K562 (cell line): Measurements from ENCODE around the gene ALDH9A1. TPM values are rescaled to one million over a fixed set of nuclear protein-coding genes. Genes with fewer than 3 reads are reported as not detected.

ENCODE experiments used
- ARID3B ChIP-seq: fragments of 250-450 bp; sonication (Bioruptor Pico); IDR thresholded peaks from 2 replicates; pipeline ENCODE4 v1.4.0; 2020; ENCODE audit warnings: borderline replicate concordance
- EHMT2 ChIP-seq: fragments of 450-650 bp; IDR thresholded peaks from 2 replicates; pipeline ENCODE4 v1.6.1; 2018; ENCODE audit warnings: antibody characterized with exemption
- ETV1 ChIP-seq: fragments of 450-650 bp; conservative IDR thresholded peaks from 2 replicates; pipeline ENCODE4 v1.6.1; 2016; ENCODE audit warnings: missing genetic modification characterization, control low read depth, low read depth, missing compliant biosample characterization
- FOSL1 ChIP-seq: fragments of 200-800 bp; sonication (Bioruptor generic); conservative IDR thresholded peaks from 2 replicates; pipeline ENCODE4 v1.6.1; 2016; ENCODE audit warnings: missing genetic modification characterization, missing compliant biosample characterization
- HLTF ChIP-seq: fragments of 450-650 bp; IDR thresholded peaks from 2 replicates; pipeline ENCODE4 v1.6.1; 2016
- MTA3 ChIP-seq: fragments of 450-650 bp; formaldehyde crosslinking; IDR thresholded peaks from 2 replicates; pipeline ENCODE4 v1.6.1; 2017; ENCODE audit warnings: mild to moderate bottlenecking, borderline replicate concordance
- NCOA1 ChIP-seq: fragments of 450-650 bp; IDR thresholded peaks from 2 replicates; pipeline ENCODE4 v1.6.1; 2016; ENCODE audit warnings: low read depth
- RB1 ChIP-seq: fragments of 450-650 bp; IDR thresholded peaks from 2 replicates; pipeline ENCODE4 v1.6.1; 2017; ENCODE audit warnings: low read depth, mild to moderate bottlenecking
- RBM34 ChIP-seq: fragments of 200-400 bp; formaldehyde crosslinking; IDR thresholded peaks from 2 replicates; pipeline ENCODE4 v1.6.1; 2018; ENCODE audit warnings: low read length, borderline replicate concordance; ENCODE audit not compliant: insufficient read depth
- SMAD4 ChIP-seq: fragments of 250-450 bp; sonication (Bioruptor Pico); conservative IDR thresholded peaks from 2 replicates; pipeline ENCODE4 v1.8.0; 2021; ENCODE audit warnings: inconsistent platforms, mild to moderate bottlenecking, moderate library complexity
- U2AF1 ChIP-seq: fragments of 200-400 bp; formaldehyde crosslinking; optimal IDR thresholded peaks from 2 replicates; pipeline ENCODE3; 2017; ENCODE audit warnings: mild to moderate bottlenecking, low read depth, low read length, moderate library complexity
- ZBED1 ChIP-seq: IDR thresholded peaks from 2 replicates; pipeline ENCODE4 v1.6.1; 2014
- ZBTB40 ChIP-seq, 2 experiments: fragments of 450-650 bp in 1 of 2; sonication (generic) in 1 of 2; formaldehyde crosslinking in 1 of 2; IDR thresholded peaks; 2 replicates each; pipeline versions ENCODE4 v1.7.1 to v1.9.0; 2016 to 2022; ENCODE audit warnings: inconsistent platforms in 1 of 2, mild to moderate bottlenecking in 1 of 2, missing genetic modification reagents in 1 of 2
- ZBTB43 ChIP-seq: sonication (generic); formaldehyde crosslinking; IDR thresholded peaks from 2 replicates; pipeline ENCODE4 v1.8.0; 2023; ENCODE audit warnings: mild to moderate bottlenecking, missing genetic modification reagents
- polyA plus RNA-seq, 8 experiments: library from polyadenylated mRNA; depleted of rRNA in 4 of 8; stranded (reverse) in 5 of 8; unstranded in 3 of 8; fragments of >200 nt; fragmentation: Nextera tagmentation in 2 of 8; fragmentation: Illumina TruSeq in 1 of 8; extraction: Ambion mirVana in 2 of 8; extraction: Trizol in 1 of 8; gene quantifications; 2 replicates each; pipeline versions ENCODE4 v1.2.1 to v1.2.3, GENCODE V29; 2011 to 2014; ENCODE audit warnings: inconsistent platforms in 1 of 8, missing spikeins in 1 of 8
- total RNA-seq, 7 experiments: library from RNA; depleted of rRNA in 6 of 7; stranded (reverse); fragments of >200 nt in 6 of 7; fragmentation: Illumina TruSeq in 2 of 7; extraction: Trizol in 2 of 7; gene quantifications; 2 replicates each; pipeline versions ENCODE4 v1.2.1 to v1.2.3, GENCODE V29; 2011 to 2021; ENCODE audit warnings: low replicate concordance in 1 of 7

The ALDH9A1 gene
- total and polyA plus RNA-seq, 9 of the 15 experiments (the other 6 are each of a cell fraction or from before 2014, with no cell fraction given): 26.5 to 54.3 (median 39.2) TPM

GRCh38 chr1:165697881-165698760 lies at the start of gene ALDH9A1 (continued):
- TF ChIP-seq ARID3B (CRISPR knock-in tag) (no peak), U2AF1 (peak; percentile 46), RBM34 (no peak), MTA3 (0 out of 2 replicates have a peak, but pooled peaks have one; percentile 43), ZBED1 (no peak), ETV1 (tag) (peak; percentile 86), SMAD4 (peak; percentile 17; the same call in 1 of the 2 replicates), FOSL1 (tag) (no peak), EHMT2 (peak; percentile 64; the same call in 1 of the 2 replicates), HLTF (peak; percentile 99), ZBTB43 (CRISPR knock-in tag) (0 out of 2 replicates have a peak, but pooled peaks have one; percentile 29), ZBTB40 (IDR thresholded peaks at IDR 0.05) (peak; percentile 80), ZBTB40 (CRISPR knock-in tag; IDR thresholded peaks at IDR 0.05) (no peak), NCOA1 (peak; percentile 45; the same call in 1 of the 2 replicates), RB1 (peak; percentile 49; the same call in 1 of the 2 replicates)
